KMS-11 (cell line): Measurements from ENCODE around the gene TMEM234.

Experiments used
- H2AFZ ChIP-seq: fragments of 200-600 bp; sonication (generic); 2 replicates; pipeline ENCODE4 v1.6.1; 2016; ENCODE audit warnings: antibody characterized with exemption, mixed run types, low read depth
- H3K27ac ChIP-seq: fragments of 200-600 bp; sonication (generic); 2 replicates; pipeline ENCODE4 v1.6.1; 2016; ENCODE audit warnings: mild to moderate bottlenecking, mixed run types
- H3K27me3 ChIP-seq: fragments of 200-600 bp; sonication (generic); 2 replicates; pipeline ENCODE4 v1.6.1; 2017; ENCODE audit warnings: mild to moderate bottlenecking, low read depth, mixed run types, moderate library complexity; ENCODE audit not compliant: insufficient read depth
- H3K36me3 ChIP-seq: fragments of 200-600 bp; sonication (generic); 2 replicates; pipeline ENCODE4 v1.6.1; 2017; ENCODE audit warnings: mild to moderate bottlenecking, mixed run types; ENCODE audit not compliant: insufficient read depth
- H3K4me1 ChIP-seq: fragments of 200-600 bp; sonication (generic); 2 replicates; pipeline ENCODE4 v1.6.1; 2016; ENCODE audit warnings: mild to moderate bottlenecking, low read depth, mixed run types; ENCODE audit not compliant: poor library complexity, severe bottlenecking
- H3K4me2 ChIP-seq: fragments of 200-600 bp; sonication (generic); 2 replicates; pipeline ENCODE4 v1.7.0; 2016; ENCODE audit warnings: mild to moderate bottlenecking, mixed run types
- H3K4me3 ChIP-seq: fragments of 200-600 bp; sonication (generic); IDR thresholded peaks from 2 replicates; pipeline ENCODE4 v1.6.1; 2017; ENCODE audit warnings: low read depth, low read length, mixed read lengths; ENCODE audit not compliant: insufficient read depth
- H3K79me2 ChIP-seq: fragments of 200-600 bp; sonication (generic); 2 replicates; pipeline ENCODE4 v1.6.1; 2016; ENCODE audit warnings: low read depth, mixed run types; ENCODE audit not compliant: insufficient read depth
- H3K9ac ChIP-seq: fragments of 200-600 bp; sonication (generic); 2 replicates; pipeline ENCODE4 v1.6.1; 2016; ENCODE audit warnings: mild to moderate bottlenecking, mixed run types
- H4K20me1 ChIP-seq: fragments of 200-600 bp; sonication (generic); 2 replicates; pipeline ENCODE4 v1.6.1; 2016; ENCODE audit warnings: mild to moderate bottlenecking, mixed run types; ENCODE audit not compliant: insufficient read depth
- CTCF ChIP-seq: fragments of 200-600 bp; sonication (generic); conservative IDR thresholded peaks from 2 replicates; pipeline ENCODE4 v1.6.1; 2017; ENCODE audit warnings: low read depth, mild to moderate bottlenecking, antibody characterized with exemption, low read length, moderate library complexity, mixed read lengths

The TMEM234 gene

GRCh38 chr1:32246888-32247273 is 24.7 kb upstream of the TMEM234 start, which contains the start of gene FAM167B:
TSS of gene FAM167B (plus strand) at chr1:32247222. CDS start at chr1:32247422, 200 bp downstream.
- H3K4me2 ChIP-seq, result no peak within 1 kb of the TSS
- no peak within 1 kb of the TSS for H3K4me3 ChIP-seq
- H2AFZ ChIP-seq, result peak within 1 kb of the TSS; percentile 30; the same call in 1 of the 2 replicates
- H3K27ac ChIP-seq, result no peak within 1 kb of the TSS
- no peaks in the 10 kb centered on the region for H3K36me3 ChIP-seq
- H3K27me3 ChIP-seq, result no peaks in the 10 kb centered on the region
- peaks cover 17% of the 10 kb centered on the region for H3K4me1 ChIP-seq
- no peaks in the 10 kb centered on the region for H4K20me1 ChIP-seq
- no peak for TF ChIP-seq CTCF
- no peaks in the 10 kb centered on the region for H3K79me2 ChIP-seq
- no peak within 1 kb of the TSS for H3K9ac ChIP-seq

GRCh38 chr1:32242341-32242851 is 20.2 kb upstream of the TMEM234 start:
- Histone ChIP-seq H3K4me2 (no peak overlapping the region), H3K4me3 (no peak overlapping the region)

GRCh38 chr1:32241001-32241763 is 19.0 kb upstream of the TMEM234 start:
- Histone ChIP-seq H2AFZ (peak overlapping the region; percentile 38; the same call in 1 of the 2 replicates), H3K27ac (no peak overlapping the region), H3K4me2 (no peak overlapping the region), H3K36me3 (no peaks in the 10 kb centered on the region), H3K4me3 (no peak overlapping the region), H3K9ac (no peak overlapping the region), H3K27me3 (no peaks in the 10 kb centered on the region), H3K79me2 (no peaks in the 10 kb centered on the region), H4K20me1 (no peaks in the 10 kb centered on the region), H3K4me1 (no peaks in the 10 kb centered on the region)
- no peak for TF ChIP-seq CTCF

More at GRCh38 chr1:32242341-32242851, 20.2 kb upstream of the TMEM234 start:
- H3K36me3 ChIP-seq, result no peaks in the 10 kb centered on the region
- H3K27ac ChIP-seq, result no peak overlapping the region
- H3K4me1 ChIP-seq, result no peaks in the 10 kb centered on the region
- no peaks in the 10 kb centered on the region for H3K79me2 ChIP-seq
- H2AFZ ChIP-seq, result no peak overlapping the region
- H3K9ac ChIP-seq, result no peak overlapping the region
- no peaks in the 10 kb centered on the region for H3K27me3 ChIP-seq
- no peak for TF ChIP-seq CTCF
- H4K20me1 ChIP-seq, result no peaks in the 10 kb centered on the region

GRCh38 chr1:32240140-32240951 is 18.2 kb upstream of the TMEM234 start:
- Histone ChIP-seq H3K27ac (no peak overlapping the region), H4K20me1 (no peaks in the 10 kb centered on the region), H2AFZ (peak overlapping the region; percentile 38; the same call in 1 of the 2 replicates), H3K9ac (no peak overlapping the region), H3K79me2 (no peaks in the 10 kb centered on the region), H3K36me3 (no peaks in the 10 kb centered on the region), H3K27me3 (no peaks in the 10 kb centered on the region), H3K4me1 (no peaks in the 10 kb centered on the region), H3K4me2 (peak overlapping the region; percentile 29; the same call in 1 of the 2 replicates), H3K4me3 (no peak overlapping the region)
- no peak for TF ChIP-seq CTCF
